Activated CD8-positive, alpha-beta memory T cell treated with anti-CD3 and anti-CD28 coated beads for 1 hour (primary cell): Measurements from ENCODE around the gene ANKRD30A.
"Not testable (repeated sequence)": the region's sequence is repeated elsewhere in the genome, so short reads cannot be mapped to it uniquely, and the experiment has no call there.

Experiments
- DNase-seq, 2 donors: peaks; one replicate each; pipeline ENCODE4 v3.0.0-alpha.2; 2020; ENCODE audit warnings: low read depth in 1 of 2; ENCODE audit errors: extremely low read depth in 1 of 2

ANKRD30A gene, protein sequence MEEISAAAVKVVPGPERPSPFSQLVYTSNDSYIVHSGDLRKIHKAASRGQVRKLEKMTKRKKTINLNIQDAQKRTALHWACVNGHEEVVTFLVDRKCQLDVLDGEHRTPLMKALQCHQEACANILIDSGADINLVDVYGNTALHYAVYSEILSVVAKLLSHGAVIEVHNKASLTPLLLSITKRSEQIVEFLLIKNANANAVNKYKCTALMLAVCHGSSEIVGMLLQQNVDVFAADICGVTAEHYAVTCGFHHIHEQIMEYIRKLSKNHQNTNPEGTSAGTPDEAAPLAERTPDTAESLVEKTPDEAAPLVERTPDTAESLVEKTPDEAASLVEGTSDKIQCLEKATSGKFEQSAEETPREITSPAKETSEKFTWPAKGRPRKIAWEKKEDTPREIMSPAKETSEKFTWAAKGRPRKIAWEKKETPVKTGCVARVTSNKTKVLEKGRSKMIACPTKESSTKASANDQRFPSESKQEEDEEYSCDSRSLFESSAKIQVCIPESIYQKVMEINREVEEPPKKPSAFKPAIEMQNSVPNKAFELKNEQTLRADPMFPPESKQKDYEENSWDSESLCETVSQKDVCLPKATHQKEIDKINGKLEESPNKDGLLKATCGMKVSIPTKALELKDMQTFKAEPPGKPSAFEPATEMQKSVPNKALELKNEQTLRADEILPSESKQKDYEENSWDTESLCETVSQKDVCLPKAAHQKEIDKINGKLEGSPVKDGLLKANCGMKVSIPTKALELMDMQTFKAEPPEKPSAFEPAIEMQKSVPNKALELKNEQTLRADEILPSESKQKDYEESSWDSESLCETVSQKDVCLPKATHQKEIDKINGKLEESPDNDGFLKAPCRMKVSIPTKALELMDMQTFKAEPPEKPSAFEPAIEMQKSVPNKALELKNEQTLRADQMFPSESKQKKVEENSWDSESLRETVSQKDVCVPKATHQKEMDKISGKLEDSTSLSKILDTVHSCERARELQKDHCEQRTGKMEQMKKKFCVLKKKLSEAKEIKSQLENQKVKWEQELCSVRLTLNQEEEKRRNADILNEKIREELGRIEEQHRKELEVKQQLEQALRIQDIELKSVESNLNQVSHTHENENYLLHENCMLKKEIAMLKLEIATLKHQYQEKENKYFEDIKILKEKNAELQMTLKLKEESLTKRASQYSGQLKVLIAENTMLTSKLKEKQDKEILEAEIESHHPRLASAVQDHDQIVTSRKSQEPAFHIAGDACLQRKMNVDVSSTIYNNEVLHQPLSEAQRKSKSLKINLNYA (N-terminal part only)

DNA sequence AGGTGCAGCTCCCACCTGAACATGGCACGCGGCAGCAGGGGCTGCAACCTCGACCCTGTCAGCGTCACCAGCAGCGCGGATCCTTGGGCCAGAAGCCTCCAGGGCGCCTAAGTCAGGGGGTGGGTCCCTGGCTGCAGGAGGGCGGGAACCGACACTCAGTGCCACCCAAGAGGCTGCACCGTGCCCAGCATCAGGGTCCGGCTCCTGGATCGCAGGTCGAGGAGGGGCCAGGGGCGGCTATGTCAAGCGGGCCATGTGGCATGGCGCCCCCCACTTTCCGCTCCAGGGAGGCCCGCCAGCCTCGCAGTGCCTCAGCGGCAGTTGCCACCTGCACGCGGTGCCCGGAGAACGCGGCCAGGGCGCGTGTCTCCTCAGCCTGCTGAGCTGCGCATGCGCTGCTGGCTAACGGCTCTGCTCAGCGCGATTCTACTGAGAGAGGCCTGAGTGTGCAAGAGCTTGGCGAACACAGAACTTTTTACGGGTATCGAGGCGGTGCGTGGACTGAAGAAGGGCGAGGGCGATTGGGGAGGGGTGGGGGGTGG lies at the start of gene ANKRD30A:
ANKRD30A (plus strand) TSS at position 408 of the 542 bp plus-strand sequence. CDS start 190 bp downstream, outside the sequence.
- no peak for DNase-seq

DNA sequence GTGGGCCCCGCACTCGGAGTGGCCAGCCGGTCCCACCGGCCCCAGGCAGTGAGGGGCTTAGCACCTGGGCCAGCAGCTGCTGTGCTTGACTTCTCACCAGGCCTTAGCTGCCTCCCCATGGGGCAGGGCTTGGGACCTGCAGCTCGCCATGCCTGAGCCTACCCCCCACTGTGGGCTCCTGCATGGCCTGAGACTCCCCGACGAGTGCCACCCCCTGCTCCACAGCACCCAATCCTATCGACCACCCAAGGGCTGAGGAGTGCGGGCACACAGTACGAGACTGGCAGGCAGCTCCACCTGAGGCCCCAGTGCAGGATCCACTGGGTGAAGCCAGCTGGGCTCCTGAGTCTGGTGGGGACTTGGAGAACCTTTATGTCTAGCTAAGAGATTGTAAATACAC lies 49.3 kb upstream of the ANKRD30A start:
- DNase-seq: not testable (repeated sequence)

DNA sequence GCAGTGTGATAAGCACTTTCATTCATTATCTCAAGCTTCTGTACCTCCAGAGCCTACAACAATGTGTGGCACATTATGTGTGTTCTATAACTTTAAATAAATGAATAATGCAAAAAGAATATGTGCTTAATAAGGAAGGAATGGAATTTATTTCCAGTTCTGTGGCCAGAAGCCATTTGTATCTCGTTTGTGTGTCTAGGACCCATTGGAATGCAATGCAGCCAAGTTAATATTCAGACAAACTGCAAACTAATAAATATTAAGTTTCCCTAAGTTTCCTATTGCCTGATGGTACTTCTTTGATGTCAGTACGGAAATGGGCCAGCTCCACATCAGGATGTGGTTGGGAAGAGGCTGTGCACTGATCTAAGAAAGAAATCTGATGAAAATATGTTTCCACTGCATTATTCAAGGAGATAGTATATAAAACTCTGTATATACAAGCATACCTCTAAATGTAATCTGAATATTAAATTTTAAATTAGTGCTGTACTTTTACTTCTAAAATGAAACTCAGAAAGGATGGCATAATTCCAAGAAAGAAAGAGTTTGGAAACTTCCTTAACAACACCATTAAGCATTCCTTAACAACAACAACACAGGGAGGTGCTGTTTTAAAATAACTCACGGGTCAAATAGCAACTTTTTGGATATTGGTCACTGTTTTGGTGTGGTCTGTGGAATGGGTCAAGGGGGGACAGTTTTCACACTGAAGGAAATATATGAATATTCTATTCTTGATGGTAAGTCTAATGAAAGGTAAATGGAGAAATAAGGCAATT lies 29.4 kb upstream of the ANKRD30A start:
- DNase-seq: no peak

DNA sequence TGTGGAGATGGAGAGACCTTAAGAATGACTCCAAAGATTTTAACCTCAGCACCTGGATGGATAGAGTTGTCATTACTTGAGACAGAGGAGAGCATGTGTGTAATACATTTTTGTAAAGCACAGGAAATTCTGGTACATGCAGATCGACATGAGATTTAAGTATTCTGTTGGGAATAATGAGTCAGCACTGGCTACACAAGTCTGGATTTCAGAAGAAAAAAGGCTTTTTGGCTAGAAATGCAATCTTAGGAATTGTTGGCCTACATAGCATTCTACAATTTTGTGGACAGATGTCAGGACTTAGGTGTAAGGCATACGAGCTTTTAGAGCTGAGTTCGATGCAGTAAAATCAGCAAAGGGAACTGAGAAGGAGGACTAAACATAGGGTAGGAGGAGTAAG lies 24.1 kb upstream of the ANKRD30A start:
- DNase-seq: no peak

DNA sequence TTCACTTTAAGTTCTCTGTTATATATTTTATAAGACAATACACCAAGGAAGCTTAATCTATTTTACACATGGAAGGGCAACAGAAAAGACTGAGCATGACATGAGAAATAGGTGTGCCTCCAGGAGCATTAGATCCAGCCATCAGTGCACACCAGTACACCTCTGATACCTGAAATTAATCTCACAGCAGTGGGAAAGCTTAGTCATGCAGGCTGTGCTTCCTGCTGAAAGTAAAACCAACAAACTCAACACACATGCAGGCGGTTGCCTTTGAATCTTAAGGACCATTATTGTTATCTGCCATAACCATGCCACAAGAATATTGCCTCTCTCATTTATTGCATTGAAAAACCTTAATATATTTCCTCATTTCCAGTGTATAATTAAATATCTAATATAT lies 16.4 kb upstream of the ANKRD30A start:
- DNase-seq: no peak

DNA sequence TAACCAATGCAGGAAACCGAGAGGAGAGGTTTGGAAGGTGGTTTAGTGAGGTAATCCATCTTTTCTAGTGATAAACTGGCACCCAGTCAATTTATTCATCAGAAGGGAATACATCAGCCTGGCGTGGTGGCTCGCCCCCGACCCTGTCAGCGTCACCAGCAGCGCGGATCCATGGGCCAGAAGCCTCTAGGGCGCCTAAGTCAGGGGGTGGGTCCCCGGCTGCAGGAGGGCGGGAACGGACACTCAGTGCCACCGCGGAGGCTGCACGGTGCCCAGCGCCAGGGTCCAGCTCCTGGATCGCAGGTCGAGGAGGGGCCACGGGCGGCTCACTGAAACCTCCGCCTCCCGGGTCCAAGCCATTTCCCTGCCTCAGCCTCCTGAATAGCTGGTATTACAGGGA lies 866 bp upstream of the ANKRD30A start:
- no peak for DNase-seq

DNA sequence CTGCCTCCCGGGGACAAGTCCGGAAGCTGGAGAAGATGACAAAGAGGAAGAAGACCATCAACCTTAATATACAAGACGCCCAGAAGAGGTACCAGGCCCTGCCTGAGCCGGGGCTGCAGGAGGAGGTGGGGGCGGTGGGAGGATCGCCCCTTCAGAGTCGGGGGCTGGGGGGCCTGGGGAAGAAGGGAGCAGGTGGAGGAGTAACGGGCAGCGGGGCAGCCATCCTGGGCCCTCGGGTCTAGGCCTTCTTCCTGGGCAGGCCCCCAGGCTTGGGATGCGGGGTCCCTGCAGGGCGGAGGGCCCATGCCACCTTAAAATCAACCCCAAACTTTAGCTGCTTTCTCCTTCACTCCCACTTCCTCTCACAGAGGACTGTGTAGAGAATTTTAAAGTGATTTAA lies 523 bp downstream of the ANKRD30A start:
- no peak for DNase-seq

DNA sequence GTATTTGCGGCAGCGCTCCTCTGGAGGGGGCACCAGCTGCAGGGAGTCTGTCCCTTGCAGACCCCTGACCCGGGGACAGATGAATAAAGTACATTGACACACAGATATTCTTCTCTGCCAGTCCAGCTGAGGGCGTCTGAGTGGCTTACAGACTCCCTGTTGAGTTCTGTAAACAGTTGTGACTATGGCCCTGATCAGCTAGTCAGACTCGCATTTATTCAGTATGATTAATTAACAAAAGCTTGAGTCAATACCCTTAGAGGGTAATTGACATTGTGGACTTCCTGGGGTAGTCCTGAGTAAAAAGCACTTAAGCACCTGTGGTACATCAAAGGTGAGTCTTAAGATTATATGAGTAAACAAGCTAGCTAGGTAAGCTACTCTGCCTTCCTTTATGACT lies 21.0 kb downstream of the ANKRD30A start:
- DNase-seq: no peak

DNA sequence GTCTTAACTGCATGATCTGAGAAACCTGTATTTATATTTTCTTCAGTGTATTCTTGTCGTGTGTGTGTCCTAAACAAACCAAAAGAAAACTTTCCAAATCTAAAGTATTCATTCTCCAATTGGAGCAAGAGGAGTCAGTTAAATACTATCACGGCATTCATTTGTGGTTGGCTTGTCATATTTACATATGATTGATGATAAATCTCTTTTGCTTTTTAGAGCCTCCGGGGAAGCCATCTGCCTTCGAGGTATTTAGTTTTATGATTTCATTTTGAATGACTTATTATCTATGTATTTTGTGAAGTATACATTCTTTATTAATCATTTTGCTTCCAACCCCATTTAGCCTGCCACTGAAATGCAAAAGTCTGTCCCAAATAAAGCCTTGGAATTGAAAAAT lies 37.0 kb downstream of the ANKRD30A start:
- not testable (repeated sequence) for DNase-seq

DNA sequence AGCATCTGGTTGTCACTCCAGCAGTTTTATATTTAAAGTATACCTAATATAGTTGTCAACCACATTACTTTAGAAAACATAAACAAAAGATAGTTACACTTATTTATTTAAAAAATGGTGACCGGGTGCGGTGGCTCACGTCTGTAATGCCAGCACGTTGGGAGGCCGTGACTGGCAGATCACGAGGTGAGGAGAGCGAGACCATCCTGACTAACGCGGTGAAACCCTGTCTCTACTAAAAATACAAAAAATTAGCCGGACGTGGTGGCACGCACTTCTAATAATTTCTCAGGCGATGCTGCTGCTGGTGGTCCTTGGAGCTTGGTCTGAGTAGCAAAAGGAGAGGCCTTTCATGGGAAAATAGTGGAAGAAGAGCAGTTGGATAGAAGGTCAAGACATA lies 46.5 kb downstream of the ANKRD30A start:
- not testable (repeated sequence) for DNase-seq

DNA sequence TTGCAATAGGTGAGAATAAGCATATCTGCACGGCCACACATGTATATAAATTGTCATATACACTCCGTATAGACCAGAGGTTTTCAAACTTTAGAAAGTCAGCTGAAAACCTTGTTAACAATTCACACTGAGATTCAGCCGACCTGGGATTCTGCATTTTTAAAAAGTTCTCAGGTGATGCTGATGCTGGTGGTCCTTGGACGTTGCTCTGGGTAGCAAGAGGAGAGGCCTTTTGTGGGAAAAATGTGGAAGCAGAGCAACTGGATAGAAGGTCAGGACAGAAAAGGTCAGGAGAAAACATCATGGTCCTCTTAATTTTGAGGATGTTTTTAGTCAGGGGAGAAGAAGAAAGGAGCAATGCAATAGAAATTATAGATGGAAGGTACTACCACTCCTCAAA lies 52.9 kb downstream of the ANKRD30A start:
- DNase-seq: not testable (repeated sequence)

DNA sequence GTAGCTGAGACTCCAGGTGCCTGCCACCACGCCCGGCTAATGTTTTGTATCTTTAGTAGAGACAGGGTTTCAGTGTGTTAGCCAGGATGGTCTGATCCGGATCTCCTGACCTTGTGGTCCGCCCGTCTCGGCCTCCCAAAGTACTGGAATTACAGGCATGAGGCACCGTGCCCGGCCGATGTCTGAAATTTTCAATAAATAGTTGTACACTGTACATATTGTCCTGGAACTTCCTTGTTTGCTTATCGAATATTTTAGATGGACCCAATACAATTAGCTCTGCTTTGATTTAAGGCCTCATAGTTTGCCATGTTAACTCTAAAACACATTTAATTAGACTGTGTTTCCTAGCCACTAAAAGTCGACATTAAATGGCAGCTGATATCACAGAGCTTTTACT lies 57.3 kb downstream of the ANKRD30A start:
- not testable (repeated sequence) for DNase-seq

DNA sequence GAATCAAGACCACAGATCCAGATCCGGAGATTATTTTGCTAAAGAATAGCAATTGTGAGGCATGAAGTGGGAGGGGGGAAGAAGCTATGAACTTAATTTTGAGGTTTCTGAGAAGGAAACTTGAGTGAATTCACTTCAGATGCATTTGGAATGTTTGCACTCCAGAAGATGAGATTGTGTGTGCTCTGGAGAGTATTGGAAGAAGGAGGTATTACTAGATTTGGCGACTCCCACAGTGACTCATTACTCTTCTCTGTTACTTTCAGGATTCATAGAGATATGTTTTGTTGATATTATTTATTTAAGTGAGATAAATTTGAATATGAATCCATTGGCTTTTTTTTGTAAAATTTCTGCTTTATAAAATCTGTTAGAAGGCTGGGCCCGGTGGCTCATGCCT lies 80.7 kb downstream of the ANKRD30A start:
- no peak for DNase-seq

DNA sequence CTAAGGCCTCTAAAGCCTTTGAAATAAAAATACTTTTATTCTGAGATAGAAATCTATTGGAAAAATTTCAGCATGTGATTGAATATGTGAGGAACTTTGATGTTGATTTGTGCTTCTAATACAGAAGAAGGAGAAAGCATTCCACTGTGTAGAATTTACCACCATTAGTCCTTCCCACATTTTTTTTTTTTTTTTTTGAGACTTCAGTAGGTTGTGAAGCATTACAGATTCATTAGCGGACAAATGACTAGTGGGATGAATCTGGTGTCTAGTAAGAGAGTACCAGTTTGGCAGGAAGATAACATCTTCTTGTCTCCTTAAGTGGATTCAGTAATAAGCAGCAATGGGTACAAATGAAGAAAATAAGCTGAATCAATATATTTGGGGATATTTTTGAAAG lies 95.5 kb downstream of the ANKRD30A start:
- no peak for DNase-seq

DNA sequence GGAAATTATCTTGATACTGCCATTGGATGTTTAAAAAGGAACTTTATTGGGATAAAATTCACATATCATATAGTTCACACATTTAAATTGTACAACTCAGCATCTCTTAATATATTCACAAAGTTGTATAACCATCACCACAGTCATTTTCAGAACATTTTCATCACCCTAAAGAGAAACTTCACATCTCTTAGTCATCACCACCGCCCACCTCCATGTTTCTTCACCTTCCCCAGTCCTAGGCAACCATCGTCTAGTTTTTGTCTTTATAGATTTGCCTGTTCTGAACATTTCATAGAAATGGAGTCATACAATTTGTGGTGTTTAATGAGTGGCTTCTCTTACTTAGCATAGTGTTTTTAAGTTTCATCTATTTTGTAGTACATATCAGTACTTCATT lies 96.6 kb downstream of the ANKRD30A start:
- DNase-seq: no peak

DNA sequence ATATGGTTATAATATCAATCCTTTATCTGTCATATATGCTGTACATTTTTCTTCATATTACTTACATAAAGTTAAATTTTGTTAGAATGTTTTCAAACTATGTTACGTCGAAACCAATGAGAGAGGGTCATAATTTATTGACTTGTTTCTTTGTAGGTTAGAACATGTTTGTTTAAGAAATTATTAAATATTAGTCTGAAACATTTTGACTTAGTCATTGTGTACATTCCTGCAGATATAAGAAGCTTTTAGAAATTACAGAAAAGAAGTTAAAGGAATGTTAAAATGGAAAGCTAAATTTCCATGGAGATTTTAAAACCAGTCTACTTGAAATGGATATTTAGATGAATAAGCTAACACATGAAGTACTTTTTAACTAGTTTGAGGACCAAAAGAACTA lies 99.8 kb downstream of the ANKRD30A start:
- no peak for DNase-seq

DNA sequence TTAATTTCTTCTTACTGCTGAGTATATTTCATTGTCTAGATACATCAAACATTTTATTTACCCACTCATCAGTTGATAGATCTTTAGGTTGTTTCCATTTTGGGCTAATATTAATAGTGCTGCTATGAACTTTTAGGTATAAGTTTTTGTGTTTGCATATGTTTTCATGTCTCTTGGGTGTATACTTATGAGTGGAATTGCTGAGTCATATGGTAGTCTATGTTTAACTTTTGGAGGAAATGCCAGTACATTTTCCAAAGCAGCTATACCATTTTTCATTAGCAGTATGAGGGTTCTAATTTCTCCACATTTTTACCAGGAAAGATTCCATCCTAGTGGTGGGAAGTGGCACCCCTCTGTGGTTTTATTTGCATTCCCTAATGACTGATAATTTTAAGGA lies 101.1 kb downstream of the ANKRD30A start:
- DNase-seq: no peak

DNA sequence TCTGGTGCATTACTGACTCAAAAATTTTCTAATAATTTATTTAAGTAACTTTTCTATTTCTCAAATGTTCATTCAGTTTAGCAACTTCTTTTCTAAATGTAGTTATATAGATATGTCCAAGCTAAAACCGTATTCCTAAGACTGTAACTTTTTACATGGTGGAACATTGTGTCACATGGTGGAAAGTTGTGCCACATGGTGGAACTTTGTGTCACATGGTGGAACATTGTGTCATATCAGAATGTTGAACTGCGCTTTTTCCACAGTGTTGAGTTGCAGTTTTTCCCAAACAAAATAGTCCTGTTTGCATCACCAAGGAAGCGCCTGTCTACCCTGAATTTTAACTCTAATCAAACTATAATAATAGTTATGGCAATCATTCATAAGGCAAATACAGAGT lies 109.3 kb downstream of the ANKRD30A start:
- no peak for DNase-seq

DNA sequence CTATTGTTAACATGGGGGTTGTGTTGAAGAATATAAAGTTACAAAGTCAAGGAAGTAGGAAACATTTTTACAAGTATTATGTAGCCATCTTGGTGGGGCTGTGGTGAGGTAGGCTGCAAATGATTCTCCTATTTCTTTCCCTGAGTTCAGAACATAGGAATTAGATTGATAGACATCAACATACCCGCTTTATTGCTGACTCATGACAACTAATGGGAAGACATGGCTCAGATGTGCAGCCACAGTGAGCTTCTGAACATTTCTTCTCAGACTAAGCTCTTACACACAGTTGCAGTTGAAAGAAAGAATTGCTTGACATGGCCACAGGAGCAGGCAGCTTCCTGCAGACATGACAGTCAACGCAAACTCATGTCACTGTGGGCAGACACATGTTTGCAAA lies 110.7 kb downstream of the ANKRD30A start:
- DNase-seq: no peak

DNA sequence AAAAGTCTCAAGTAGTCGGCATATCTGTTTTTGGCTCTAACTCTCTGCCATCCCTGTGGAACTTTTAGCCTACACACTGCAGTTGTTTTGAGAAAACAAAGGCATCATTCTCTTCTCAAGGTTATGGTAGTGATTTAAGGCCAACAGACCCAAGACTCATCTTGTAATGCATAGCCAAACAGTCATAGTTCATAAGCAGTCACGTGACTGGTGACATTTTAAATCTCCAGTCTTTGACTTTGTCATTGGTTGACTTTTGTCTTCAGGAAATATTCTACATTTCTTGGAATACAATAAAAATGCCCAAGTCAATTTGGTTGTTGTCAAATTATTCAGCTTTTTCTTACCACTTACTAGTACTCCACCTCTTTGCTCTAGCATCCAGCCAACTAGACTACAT lies 114.8 kb downstream of the ANKRD30A start:
- no peak for DNase-seq
